B cell (primary cell): Measurements from ENCODE around the gene ARID3A. TPM values are rescaled to one million over a fixed set of nuclear protein-coding genes. Genes with fewer than 3 reads are reported as not detected.

ENCODE experiments used
- ATAC-seq: fragments of 200-7000 bp; cut with Tn5 transposase; one replicate; pipeline ENCODE4 v1.10.0; 2021; ENCODE audit warnings: low read depth, mild to moderate bottlenecking, moderate number of reproducible peaks, moderate library complexity
- CTCF ChIA-PET: fragments of 350-600 bp; sonication (Branson Sonifier 250); formaldehyde crosslinking; loops from one replicate; lab custom pipeline; 2021; ENCODE audit warnings: antibody characterized with exemption, inconsistent platforms; lab: Charles Lee
- POLR2A ChIA-PET: fragments of 350-600 bp; sonication (Branson Sonifier 250); formaldehyde crosslinking; loops from one replicate; lab custom pipeline; 2021; ENCODE audit warnings: antibody characterized with exemption; lab: Charles Lee
- DNase-seq: peaks from one replicate; pipeline ENCODE4 v3.0.0; 2013
- H2AFZ ChIP-seq: 2 replicates; pipeline ENCODE4 v1.6.1; 2012; ENCODE audit warnings: mild to moderate bottlenecking, low read depth, low read length; ENCODE audit not compliant: insufficient read depth, poor library complexity, severe bottlenecking
- H3K27ac ChIP-seq, 2 donors: 1 replicate in 1 of 2; 2 replicates in 1 of 2; pipeline ENCODE4 v1.5.1; 2012 to 2013; ENCODE audit warnings: low read length in 2 of 2, mild to moderate bottlenecking in 2 of 2, moderate library complexity in 1 of 2
- H3K27me3 ChIP-seq, 4 experiments: fragments of 200-600 bp in 1 of 4; sonication (generic) in 1 of 4; replicated peaks in 1 of 4; 1 replicate in 2 of 4; 2 replicates in 2 of 4; pipeline versions ENCODE4 v1.6.1 to v1.7.0; 2013 to 2016; ENCODE audit warnings: low read length in 3 of 4, mild to moderate bottlenecking in 2 of 4, mixed read lengths in 1 of 4, moderate library complexity in 1 of 4; ENCODE audit not compliant: insufficient read depth in 4 of 4, control insufficient read depth in 3 of 4; ENCODE audit errors: control extremely low read depth in 1 of 4
- H3K36me3 ChIP-seq, 2 experiments: replicated peaks in 1 of 2; 1 replicate in 1 of 2; 2 replicates in 1 of 2; pipeline versions ENCODE4 v1.6.1 to v1.7.1; 2013; ENCODE audit warnings: low read length in 1 of 2; ENCODE audit not compliant: insufficient read depth in 2 of 2, control insufficient read depth in 1 of 2; ENCODE audit errors: control extremely low read depth in 1 of 2, extremely low read depth in 1 of 2
- H3K4me1 ChIP-seq, 2 donors: fragments of 200-600 bp in 1 of 2; sonication (generic) in 1 of 2; 1 replicate in 1 of 2; 2 replicates in 1 of 2; pipeline versions ENCODE4 v1.5.1 to v1.6.1; 2013 to 2017; ENCODE audit warnings: low read length in 2 of 2; ENCODE audit not compliant: control insufficient read depth in 2 of 2, insufficient read depth in 2 of 2
- H3K4me2 ChIP-seq: replicated peaks from 2 replicates; pipeline ENCODE3; 2012; ENCODE audit warnings: mild to moderate bottlenecking, low read depth, low read length; ENCODE audit not compliant: poor library complexity, severe bottlenecking
- H3K4me3 ChIP-seq, 5 experiments: fragments of 200-600 bp in 1 of 5; sonication (generic) in 1 of 5; 1 replicate in 3 of 5; 2 replicates in 2 of 5; pipeline versions ENCODE4 v1.5.1 to v1.7.0; 2011 to 2016; ENCODE audit warnings: low read length in 4 of 5, mild to moderate bottlenecking in 4 of 5, low read depth in 2 of 5, control low read depth in 1 of 5, moderate library complexity in 1 of 5; ENCODE audit not compliant: insufficient read depth in 1 of 5; ENCODE audit errors: control extremely low read depth in 1 of 5, extremely low read depth in 1 of 5
- H3K79me2 ChIP-seq: fragments of 200-600 bp; sonication (generic); one replicate; pipeline ENCODE4 v1.6.0; 2016; ENCODE audit warnings: low read length; ENCODE audit not compliant: control insufficient read depth, insufficient read depth
- H3K9ac ChIP-seq: fragments of 200-600 bp; sonication (generic); 2 replicates; pipeline ENCODE4 v1.6.1; 2017; ENCODE audit warnings: mild to moderate bottlenecking, low read length, moderate library complexity
- H3K9me3 ChIP-seq, 3 donors: one replicate each; pipeline versions ENCODE4 v1.6.1 to v1.7.1; 2013; ENCODE audit warnings: low read length in 2 of 3; ENCODE audit not compliant: control insufficient read depth in 2 of 3, insufficient read depth in 1 of 3; ENCODE audit errors: control extremely low read depth in 1 of 3
- H4K20me1 ChIP-seq: 2 replicates; pipeline ENCODE4 v1.6.0; 2012; ENCODE audit warnings: mild to moderate bottlenecking, low read length; ENCODE audit not compliant: insufficient read depth, control insufficient read depth, poor library complexity, severe bottlenecking
- H3K27ac Mint-ChIP-seq: one replicate; pipeline ENCODE4 v1.8.0; 2021; ENCODE audit warnings: mixed read lengths
- H3K27me3 Mint-ChIP-seq: one replicate; pipeline ENCODE4 v1.8.0; 2021; ENCODE audit warnings: mixed read lengths
- H3K4me1 Mint-ChIP-seq: one replicate; pipeline ENCODE4 v1.8.0; 2021; ENCODE audit warnings: mixed read lengths
- H3K4me3 Mint-ChIP-seq: one replicate; pipeline ENCODE4 v1.8.0; 2021; ENCODE audit warnings: mixed read lengths
- H3K9me3 Mint-ChIP-seq: one replicate; pipeline ENCODE4 v1.8.0; 2022; ENCODE audit warnings: mixed read lengths; ENCODE audit not compliant: insufficient read depth
- EZH2 ChIP-seq: IDR thresholded peaks from 2 replicates; pipeline ENCODE4 v1.6.1; 2012; ENCODE audit warnings: borderline replicate concordance, low read depth, mild to moderate bottlenecking, moderate library complexity, low read length; ENCODE audit not compliant: insufficient read depth, poor library complexity, severe bottlenecking
- WGBS: methylation state at CpG from one replicate; pipeline ENCODE4 v1.1.5; 2013; ENCODE audit warnings: missing lambda C conversion rate; ENCODE audit not compliant: insufficient coverage; 5-methylcytosine and 5-hydroxymethylcytosine counted together
- intact Hi-C: fragments of 100-400 bp; cut with micrococcal nuclease; formaldehyde crosslinking; loops from one replicate; pipeline ENCODE4 v1.10.0; 2022
- polyA plus RNA-seq: library from polyadenylated mRNA; depleted of rRNA; stranded (reverse); fragments of >200 nt; gene quantifications from 2 replicates; pipeline ENCODE4 v1.2.3, GENCODE V29; 2012
- total RNA-seq, 2 donors: library from RNA; stranded (reverse); fragments of 120-200 nt in 1 of 2; gene quantifications; 1 replicate in 1 of 2; 2 replicates in 1 of 2; pipeline versions ENCODE4 v1.2.3 to v1.2.4, GENCODE V29; 2013 to 2022
- TF ChIP-seq, protein P1 (sequence below): fragments of 200-600 bp; IDR thresholded peaks from one replicate; pipeline ENCODE4 v1.8.0; 2022; ENCODE audit warnings: antibody characterized with exemption, mild to moderate bottlenecking

ARID3A gene
- total and polyA plus RNA-seq, 2 donors (not counting 1 experiment from before 2014, with no cell fraction given): 22.9 to 60.5 TPM

DNA sequence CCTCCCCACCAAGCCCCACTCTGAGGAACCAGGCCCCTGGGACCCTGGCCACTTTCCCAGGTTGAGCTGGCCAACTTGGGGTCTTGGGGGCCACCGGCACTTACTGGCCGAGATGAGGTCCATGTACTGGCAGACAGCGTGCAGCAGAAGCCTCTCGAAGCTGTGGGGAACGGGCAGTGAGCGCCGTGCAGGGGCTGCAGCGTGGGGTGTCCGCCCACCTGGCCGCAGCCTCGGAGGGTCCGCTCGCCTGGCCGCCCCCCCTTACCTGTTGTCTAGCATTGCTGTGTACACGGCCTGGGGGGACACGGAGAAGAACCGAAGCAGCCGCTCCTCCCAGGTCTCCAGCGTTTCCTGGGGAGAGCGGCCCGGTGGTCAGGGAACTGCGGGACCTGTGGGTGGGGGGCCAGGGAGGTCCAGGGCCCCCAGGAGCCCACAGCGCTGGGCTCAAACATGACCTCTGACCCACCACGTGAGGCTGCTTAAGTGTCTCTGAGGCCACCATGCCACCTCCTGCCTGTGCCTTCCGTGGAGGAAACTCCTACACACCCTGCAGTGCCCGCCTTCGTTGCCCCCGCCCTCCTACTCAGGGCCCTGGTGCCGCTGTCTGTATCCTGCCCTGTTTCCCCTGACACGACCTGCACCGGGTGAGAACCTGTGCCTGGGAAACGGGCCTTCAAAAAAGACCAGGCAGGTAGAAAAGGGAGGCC lies 26.3 kb upstream of the ARID3A start:
- no peaks in the 10 kb centered on the region for H3K9me3 ChIP-seq
- DNase-seq: peak; percentile 23
- ChIA-PET CTCF (no interaction called here), POLR2A (interaction anchor here (0.6 to 1.3 kb wide), 3 partner anchors 10 to 921 kb away, joined by 3 to 12 read pairs (median 4); no protein-coding TSS in a partner anchor)
- no peak overlapping the region for H3K4me3 ChIP-seq
- H3K4me2 ChIP-seq: no peak overlapping the region
- H3K4me1 ChIP-seq: peaks cover 0 to 12% of the 10 kb centered on the region in 2 donors
- Mint-ChIP-seq H3K4me3 (no peak overlapping the region), H3K9me3 (no peaks in the 10 kb centered on the region), H3K4me1 (peaks cover 24% of the 10 kb centered on the region), H3K27me3 (no peaks in the 10 kb centered on the region), H3K27ac (no peak overlapping the region)
- no peaks in the 10 kb centered on the region for H3K27me3 ChIP-seq
- no peak for TF ChIP-seq EZH2
- TF ChIP-seq, protein P1, sequence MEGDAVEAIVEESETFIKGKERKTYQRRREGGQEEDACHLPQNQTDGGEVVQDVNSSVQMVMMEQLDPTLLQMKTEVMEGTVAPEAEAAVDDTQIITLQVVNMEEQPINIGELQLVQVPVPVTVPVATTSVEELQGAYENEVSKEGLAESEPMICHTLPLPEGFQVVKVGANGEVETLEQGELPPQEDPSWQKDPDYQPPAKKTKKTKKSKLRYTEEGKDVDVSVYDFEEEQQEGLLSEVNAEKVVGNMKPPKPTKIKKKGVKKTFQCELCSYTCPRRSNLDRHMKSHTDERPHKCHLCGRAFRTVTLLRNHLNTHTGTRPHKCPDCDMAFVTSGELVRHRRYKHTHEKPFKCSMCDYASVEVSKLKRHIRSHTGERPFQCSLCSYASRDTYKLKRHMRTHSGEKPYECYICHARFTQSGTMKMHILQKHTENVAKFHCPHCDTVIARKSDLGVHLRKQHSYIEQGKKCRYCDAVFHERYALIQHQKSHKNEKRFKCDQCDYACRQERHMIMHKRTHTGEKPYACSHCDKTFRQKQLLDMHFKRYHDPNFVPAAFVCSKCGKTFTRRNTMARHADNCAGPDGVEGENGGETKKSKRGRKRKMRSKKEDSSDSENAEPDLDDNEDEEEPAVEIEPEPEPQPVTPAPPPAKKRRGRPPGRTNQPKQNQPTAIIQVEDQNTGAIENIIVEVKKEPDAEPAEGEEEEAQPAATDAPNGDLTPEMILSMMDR: no peak
- ATAC-seq: no peak
- no peak overlapping the region for H3K9ac ChIP-seq
- peaks cover 32% of the 10 kb centered on the region for H3K79me2 ChIP-seq
- H3K27ac ChIP-seq: no peak overlapping the region
- peaks cover 63% of the 10 kb centered on the region for H4K20me1 ChIP-seq
- intact Hi-C loops: no loop called here
- H3K36me3 ChIP-seq: peaks cover 0 to 61% of the 10 kb centered on the region in 2 experiments
- no peak overlapping the region for H2AFZ ChIP-seq
- 92% methylated on average over 31 of the region's 32 CpGs for WGBS

DNA sequence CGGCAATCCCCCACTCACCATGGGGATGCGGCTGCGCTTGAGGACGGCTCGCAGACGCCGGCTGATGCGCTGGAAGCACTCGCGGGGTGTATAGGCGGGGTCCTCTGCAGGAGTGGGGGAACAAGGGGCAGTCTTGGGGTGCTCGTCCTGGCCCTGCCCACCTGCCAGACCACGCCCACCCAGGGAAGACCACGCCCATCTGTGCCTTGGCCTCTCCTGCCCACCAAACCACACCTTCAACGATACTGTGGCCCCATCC lies 25.9 kb upstream of the ARID3A start:
- Histone ChIP-seq H3K9me3 (no peaks in the 10 kb centered on the region), H4K20me1 (peaks cover 66% of the 10 kb centered on the region), H3K27ac (peak overlapping the region in 1 of 2 donors; percentile 43), H3K4me3 (no peak overlapping the region), H3K36me3 (peaks cover 0 to 63% of the 10 kb centered on the region in 2 experiments), H3K79me2 (peaks cover 37% of the 10 kb centered on the region), H3K27me3 (no peaks in the 10 kb centered on the region), H2AFZ (no peak overlapping the region), H3K9ac (no peak overlapping the region), H3K4me2 (no peak overlapping the region), H3K4me1 (peaks cover 0 to 12% of the 10 kb centered on the region in 2 donors)
- ChIA-PET POLR2A (interaction anchor here (1.3 kb wide), 1 partner anchor 10 kb away, joined by 4 read pairs; no protein-coding TSS in a partner anchor), CTCF (no interaction called here)
- no peak for TF ChIP-seq EZH2
- TF ChIP-seq, protein P1: no peak
- no peaks in the 10 kb centered on the region for H3K9me3 Mint-ChIP-seq
- DNase-seq: peak; percentile 32
- H3K27ac Mint-ChIP-seq: no peak overlapping the region
- no peak overlapping the region for H3K4me3 Mint-ChIP-seq
- intact Hi-C loops: no loop called here
- WGBS: 87% methylated on average over 8 of the region's 15 CpGs
- peaks cover 27% of the 10 kb centered on the region for H3K4me1 Mint-ChIP-seq
- no peak for ATAC-seq
- no peaks in the 10 kb centered on the region for H3K27me3 Mint-ChIP-seq
